Rectal smooth muscle tissue (tissue), 1 donor: ENCODE measurements around the gene CNN3.

Experiments
- H3K27ac ChIP-seq: one replicate; pipeline ENCODE4 v1.7.0; 2013; ENCODE audit warnings: low read depth, low read length, inconsistent platforms
- H3K27me3 ChIP-seq: one replicate; pipeline ENCODE4 v1.7.0; 2013; ENCODE audit warnings: low read length; ENCODE audit not compliant: control insufficient read depth, insufficient read depth
- H3K36me3 ChIP-seq: one replicate; pipeline ENCODE4 v1.7.0; 2013; ENCODE audit warnings: low read length; ENCODE audit not compliant: control insufficient read depth, insufficient read depth
- H3K4me1 ChIP-seq: one replicate; pipeline ENCODE4 v1.7.0; 2013; ENCODE audit warnings: low read length; ENCODE audit not compliant: control insufficient read depth, insufficient read depth
- H3K4me3 ChIP-seq: one replicate; pipeline ENCODE4 v1.7.0; 2013; ENCODE audit warnings: low read length
- H3K9ac ChIP-seq: one replicate; pipeline ENCODE4 v1.7.0; 2013; ENCODE audit warnings: low read length

The CNN3 gene

GRCh38 chr1:94958081-94958480 is 31.2 kb upstream of the CNN3 start:
- Histone ChIP-seq H3K27me3 (no peaks in the 10 kb centered on the region), H3K9ac (no peak overlapping the region), H3K4me3 (no peak overlapping the region), H3K4me1 (peaks cover 18% of the 10 kb centered on the region), H3K27ac (no peak overlapping the region), H3K36me3 (no peaks in the 10 kb centered on the region)

- no peak overlapping the region for H3K4me3 ChIP-seq
- no peaks in the 10 kb centered on the region for H3K27me3 ChIP-seq
- H3K27ac ChIP-seq = peak overlapping the region; percentile 51
- peaks cover 18% of the 10 kb centered on the region for H3K4me1 ChIP-seq
- H3K9ac ChIP-seq = no peak overlapping the region
- H3K36me3 ChIP-seq = no peaks in the 10 kb centered on the region
These were observed 29.1 kb upstream of the CNN3 start for GRCh38 chr1:94955767-94956632.

GRCh38 chr1:94954263-94955220 is 27.6 kb upstream of the CNN3 start:
- Histone ChIP-seq H3K27ac (peak overlapping the region; percentile 38), H3K36me3 (no peaks in the 10 kb centered on the region), H3K9ac (no peak overlapping the region), H3K4me3 (no peak overlapping the region), H3K4me1 (peaks cover 18% of the 10 kb centered on the region), H3K27me3 (no peaks in the 10 kb centered on the region)

GRCh38 chr1:94953746-94954145 is 26.8 kb upstream of the CNN3 start:
- H3K36me3 ChIP-seq = no peaks in the 10 kb centered on the region
- H3K27ac ChIP-seq = no peak overlapping the region
- H3K4me1 ChIP-seq = peaks cover 18% of the 10 kb centered on the region
- no peaks in the 10 kb centered on the region for H3K27me3 ChIP-seq
- no peak overlapping the region for H3K9ac ChIP-seq
- H3K4me3 ChIP-seq = no peak overlapping the region

GRCh38 chr1:94953107-94953506 is 26.2 kb upstream of the CNN3 start:
- no peak overlapping the region for H3K9ac ChIP-seq
- H3K4me1 ChIP-seq = peaks cover 18% of the 10 kb centered on the region
- no peaks in the 10 kb centered on the region for H3K27me3 ChIP-seq
- no peak overlapping the region for H3K4me3 ChIP-seq
- H3K27ac ChIP-seq = no peak overlapping the region
- H3K36me3 ChIP-seq = no peaks in the 10 kb centered on the region

GRCh38 chr1:94952539-94952938 is 25.6 kb upstream of the CNN3 start:
- Histone ChIP-seq H3K4me1 (peaks cover 18% of the 10 kb centered on the region), H3K36me3 (no peaks in the 10 kb centered on the region), H3K27me3 (no peaks in the 10 kb centered on the region), H3K4me3 (no peak overlapping the region), H3K27ac (no peak overlapping the region), H3K9ac (no peak overlapping the region)

GRCh38 chr1:94951509-94952208 is 24.7 kb upstream of the CNN3 start:
- Histone ChIP-seq H3K27me3 (no peaks in the 10 kb centered on the region), H3K4me3 (no peak overlapping the region), H3K27ac (no peak overlapping the region), H3K9ac (no peak overlapping the region), H3K4me1 (peaks cover 18% of the 10 kb centered on the region), H3K36me3 (no peaks in the 10 kb centered on the region)

- no peak overlapping the region for H3K9ac ChIP-seq
- peaks cover 16% of the 10 kb centered on the region for H3K4me1 ChIP-seq
- no peaks in the 10 kb centered on the region for H3K27me3 ChIP-seq
- H3K27ac ChIP-seq = no peak overlapping the region
- H3K4me3 ChIP-seq = no peak overlapping the region
- no peaks in the 10 kb centered on the region for H3K36me3 ChIP-seq
These were observed 24.1 kb upstream of the CNN3 start for GRCh38 chr1:94951046-94951445.

- Histone ChIP-seq H3K27ac (no peak overlapping the region), H3K9ac (no peak overlapping the region), H3K36me3 (no peaks in the 10 kb centered on the region), H3K27me3 (no peaks in the 10 kb centered on the region), H3K4me3 (no peak overlapping the region), H3K4me1 (peaks cover 11% of the 10 kb centered on the region)
These were observed 23.1 kb upstream of the CNN3 start for GRCh38 chr1:94949681-94950661.

GRCh38 chr1:94947437-94947836 is 20.5 kb upstream of the CNN3 start:
- Histone ChIP-seq H3K4me3 (no peak overlapping the region), H3K27ac (no peak overlapping the region), H3K36me3 (no peaks in the 10 kb centered on the region), H3K4me1 (no peaks in the 10 kb centered on the region), H3K27me3 (no peaks in the 10 kb centered on the region), H3K9ac (no peak overlapping the region)

- no peaks in the 10 kb centered on the region for H3K27me3 ChIP-seq
- H3K4me1 ChIP-seq = no peaks in the 10 kb centered on the region
- peak overlapping the region; percentile 0 for H3K27ac ChIP-seq
- H3K9ac ChIP-seq = no peak overlapping the region
- no peak overlapping the region for H3K4me3 ChIP-seq
- H3K36me3 ChIP-seq = no peaks in the 10 kb centered on the region
These were observed 20.0 kb upstream of the CNN3 start for GRCh38 chr1:94946886-94947285.
